ENCODE results near the gene EXOC3. TPM values are rescaled to one million over a fixed set of nuclear protein-coding genes. Genes with fewer than 3 reads are reported as not detected.

Gene EXOC3
- total and polyA plus RNA-seq, 10 of the 15 experiments (the other 5 are each of a cell fraction or from before 2014, with no cell fraction given), result 1.6 to 53.0 (median 27.9) TPM

DNA sequence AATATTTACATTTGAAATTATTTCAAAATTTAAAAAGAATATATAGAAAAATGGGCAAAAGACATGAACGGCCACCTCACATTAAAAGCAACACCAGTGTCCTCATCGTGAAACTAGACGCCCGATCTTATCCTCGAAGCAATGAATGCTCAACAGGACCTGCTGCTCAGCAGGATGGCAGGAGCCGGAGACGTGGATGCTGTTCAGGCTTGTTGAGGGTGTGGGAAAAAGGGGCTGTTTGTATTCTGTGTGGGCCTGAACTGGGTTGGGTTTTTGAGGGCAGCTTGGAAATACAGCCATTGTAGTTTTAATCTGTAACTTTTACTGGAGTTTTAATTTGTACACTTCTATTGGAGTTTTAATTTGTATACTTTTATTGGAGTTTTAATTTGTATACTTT lies 20.3 kb downstream of the EXOC3 start:
- no peak for ATAC-seq
- RAD21 ChIA-PET (ENCODE audit: unreplicated experiment), result no interaction called here
- DNase-seq (ENCODE audit: low read depth, low spot score), result no peak
- POLR2A ChIA-PET, result no interaction called here
- Histone ChIP-seq H2AFZ (ENCODE audit: control insufficient read depth, low read depth, low read length) (no peak overlapping the region), H3K4me3 (no peak overlapping the region), H3K36me3 (ENCODE audit: control insufficient read depth in 2 of 2, insufficient read depth in 2 of 2, low read length in 1 of 2) (peaks cover 26% of the 10 kb centered on the region in 2 experiments; a peak in 3 of 4 replicates), H3K27me3 (replicated peaks in 1 of 2; ENCODE audit: control insufficient read depth in 2 of 2, insufficient read depth in 2 of 2, low read length in 1 of 2) (no peaks in the 10 kb centered on the region), H3K4me2 (ENCODE audit: control insufficient read depth, insufficient read depth) (no peak overlapping the region), H3K79me2 (ENCODE audit: control insufficient read depth, insufficient read depth, low read length) (peaks cover 10% of the 10 kb centered on the region), H4K20me1 (ENCODE audit: control insufficient read depth, insufficient read depth) (no peaks in the 10 kb centered on the region), H3K9ac (ENCODE audit: control insufficient read depth, insufficient read depth, low read length) (no peak overlapping the region), H3K4me1 (ENCODE audit: control insufficient read depth, insufficient read depth, low read length) (peaks cover 6% of the 10 kb centered on the region), H3K27ac (ENCODE audit: control insufficient read depth, insufficient read depth) (no peak overlapping the region), H3K9me3 (replicated peaks; ENCODE audit: control insufficient read depth, insufficient read depth, low read length) (no peaks in the 10 kb centered on the region; the same call in 1 of the 3 replicates)
- SMC1A ChIA-PET (ENCODE audit: uncharacterized antibody, unreplicated experiment), result interaction anchor here (1.0 kb wide), 1 partner anchor 17 kb away, joined by 3 read pairs; no protein-coding TSS in a partner anchor
- CTCF ChIA-PET, result no interaction called here
- WGBS (ENCODE audit: insufficient coverage, insufficient replicate concordance, low lambda C conversion rate, missing lambda C conversion rate), result 77% methylated on average over 7 of the region's 7 CpGs
- no TSS peak for BruUV-seq (replicated peaks)
- no peak for FAIRE-seq
- intact Hi-C loops (cut with micrococcal nuclease; ENCODE audit: unreplicated experiment) (no loop called here), in situ Hi-C loops (cut with MboI) (no loop called here)
- TF ChIP-seq TARDBP (IDR thresholded peaks at IDR 0.05; ENCODE audit: borderline replicate concordance) (no peak), STAT1 (conservative IDR thresholded peaks at IDR 0.05) (no peak), POU2F2 (IDR thresholded peaks at IDR 0.05; ENCODE audit: borderline replicate concordance, low read depth, low read length) (no peak), SIN3A (IDR thresholded peaks at IDR 0.05; ENCODE audit: low read depth, low read length) (no peak), RB1 (IDR thresholded peaks at IDR 0.05; ENCODE audit: borderline replicate concordance) (no peak), SIX5 (IDR thresholded peaks at IDR 0.05; ENCODE audit: low read depth, low read length, severe bottlenecking) (no peak), SUZ12 (IDR thresholded peaks at IDR 0.05; ENCODE audit: unreplicated experiment) (no peak), ZBED1 (IDR thresholded peaks at IDR 0.05; ENCODE audit: borderline replicate concordance) (no peak), SREBF1 (IDR thresholded peaks at IDR 0.05; ENCODE audit: low read length) (no peak), ESRRA (IDR thresholded peaks at IDR 0.05; ENCODE audit: low read length) (no peak), IRF4 (IDR thresholded peaks at IDR 0.05; ENCODE audit: low read depth, low read length) (no peak)
- TF ChIP-seq, protein P1, sequence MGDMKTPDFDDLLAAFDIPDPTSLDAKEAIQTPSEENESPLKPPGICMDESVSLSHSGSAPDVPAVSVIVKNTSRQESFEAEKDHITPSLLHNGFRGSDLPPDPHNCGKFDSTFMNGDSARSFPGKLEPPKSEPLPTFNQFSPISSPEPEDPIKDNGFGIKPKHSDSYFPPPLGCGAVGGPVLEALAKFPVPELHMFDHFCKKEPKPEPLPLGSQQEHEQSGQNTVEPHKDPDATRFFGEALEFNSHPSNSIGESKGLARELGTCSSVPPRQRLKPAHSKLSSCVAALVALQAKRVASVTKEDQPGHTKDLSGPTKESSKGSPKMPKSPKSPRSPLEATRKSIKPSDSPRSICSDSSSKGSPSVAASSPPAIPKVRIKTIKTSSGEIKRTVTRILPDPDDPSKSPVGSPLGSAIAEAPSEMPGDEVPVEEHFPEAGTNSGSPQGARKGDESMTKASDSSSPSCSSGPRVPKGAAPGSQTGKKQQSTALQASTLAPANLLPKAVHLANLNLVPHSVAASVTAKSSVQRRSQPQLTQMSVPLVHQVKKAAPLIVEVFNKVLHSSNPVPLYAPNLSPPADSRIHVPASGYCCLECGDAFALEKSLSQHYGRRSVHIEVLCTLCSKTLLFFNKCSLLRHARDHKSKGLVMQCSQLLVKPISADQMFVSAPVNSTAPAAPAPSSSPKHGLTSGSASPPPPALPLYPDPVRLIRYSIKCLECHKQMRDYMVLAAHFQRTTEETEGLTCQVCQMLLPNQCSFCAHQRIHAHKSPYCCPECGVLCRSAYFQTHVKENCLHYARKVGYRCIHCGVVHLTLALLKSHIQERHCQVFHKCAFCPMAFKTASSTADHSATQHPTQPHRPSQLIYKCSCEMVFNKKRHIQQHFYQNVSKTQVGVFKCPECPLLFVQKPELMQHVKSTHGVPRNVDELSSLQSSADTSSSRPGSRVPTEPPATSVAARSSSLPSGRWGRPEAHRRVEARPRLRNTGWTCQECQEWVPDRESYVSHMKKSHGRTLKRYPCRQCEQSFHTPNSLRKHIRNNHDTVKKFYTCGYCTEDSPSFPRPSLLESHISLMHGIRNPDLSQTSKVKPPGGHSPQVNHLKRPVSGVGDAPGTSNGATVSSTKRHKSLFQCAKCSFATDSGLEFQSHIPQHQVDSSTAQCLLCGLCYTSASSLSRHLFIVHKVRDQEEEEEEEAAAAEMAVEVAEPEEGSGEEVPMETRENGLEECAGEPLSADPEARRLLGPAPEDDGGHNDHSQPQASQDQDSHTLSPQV (IDR thresholded peaks at IDR 0.05), result no peak
- TF ChIP-seq, protein P2, sequence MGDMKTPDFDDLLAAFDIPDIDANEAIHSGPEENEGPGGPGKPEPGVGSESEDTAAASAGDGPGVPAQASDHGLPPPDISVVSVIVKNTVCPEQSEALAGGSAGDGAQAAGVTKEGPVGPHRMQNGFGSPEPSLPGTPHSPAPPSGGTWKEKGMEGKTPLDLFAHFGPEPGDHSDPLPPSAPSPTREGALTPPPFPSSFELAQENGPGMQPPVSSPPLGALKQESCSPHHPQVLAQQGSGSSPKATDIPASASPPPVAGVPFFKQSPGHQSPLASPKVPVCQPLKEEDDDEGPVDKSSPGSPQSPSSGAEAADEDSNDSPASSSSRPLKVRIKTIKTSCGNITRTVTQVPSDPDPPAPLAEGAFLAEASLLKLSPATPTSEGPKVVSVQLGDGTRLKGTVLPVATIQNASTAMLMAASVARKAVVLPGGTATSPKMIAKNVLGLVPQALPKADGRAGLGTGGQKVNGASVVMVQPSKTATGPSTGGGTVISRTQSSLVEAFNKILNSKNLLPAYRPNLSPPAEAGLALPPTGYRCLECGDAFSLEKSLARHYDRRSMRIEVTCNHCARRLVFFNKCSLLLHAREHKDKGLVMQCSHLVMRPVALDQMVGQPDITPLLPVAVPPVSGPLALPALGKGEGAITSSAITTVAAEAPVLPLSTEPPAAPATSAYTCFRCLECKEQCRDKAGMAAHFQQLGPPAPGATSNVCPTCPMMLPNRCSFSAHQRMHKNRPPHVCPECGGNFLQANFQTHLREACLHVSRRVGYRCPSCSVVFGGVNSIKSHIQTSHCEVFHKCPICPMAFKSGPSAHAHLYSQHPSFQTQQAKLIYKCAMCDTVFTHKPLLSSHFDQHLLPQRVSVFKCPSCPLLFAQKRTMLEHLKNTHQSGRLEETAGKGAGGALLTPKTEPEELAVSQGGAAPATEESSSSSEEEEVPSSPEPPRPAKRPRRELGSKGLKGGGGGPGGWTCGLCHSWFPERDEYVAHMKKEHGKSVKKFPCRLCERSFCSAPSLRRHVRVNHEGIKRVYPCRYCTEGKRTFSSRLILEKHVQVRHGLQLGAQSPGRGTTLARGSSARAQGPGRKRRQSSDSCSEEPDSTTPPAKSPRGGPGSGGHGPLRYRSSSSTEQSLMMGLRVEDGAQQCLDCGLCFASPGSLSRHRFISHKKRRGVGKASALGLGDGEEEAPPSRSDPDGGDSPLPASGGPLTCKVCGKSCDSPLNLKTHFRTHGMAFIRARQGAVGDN (IDR thresholded peaks at IDR 0.05), result no peak
- TF ChIP-seq, protein P3, sequence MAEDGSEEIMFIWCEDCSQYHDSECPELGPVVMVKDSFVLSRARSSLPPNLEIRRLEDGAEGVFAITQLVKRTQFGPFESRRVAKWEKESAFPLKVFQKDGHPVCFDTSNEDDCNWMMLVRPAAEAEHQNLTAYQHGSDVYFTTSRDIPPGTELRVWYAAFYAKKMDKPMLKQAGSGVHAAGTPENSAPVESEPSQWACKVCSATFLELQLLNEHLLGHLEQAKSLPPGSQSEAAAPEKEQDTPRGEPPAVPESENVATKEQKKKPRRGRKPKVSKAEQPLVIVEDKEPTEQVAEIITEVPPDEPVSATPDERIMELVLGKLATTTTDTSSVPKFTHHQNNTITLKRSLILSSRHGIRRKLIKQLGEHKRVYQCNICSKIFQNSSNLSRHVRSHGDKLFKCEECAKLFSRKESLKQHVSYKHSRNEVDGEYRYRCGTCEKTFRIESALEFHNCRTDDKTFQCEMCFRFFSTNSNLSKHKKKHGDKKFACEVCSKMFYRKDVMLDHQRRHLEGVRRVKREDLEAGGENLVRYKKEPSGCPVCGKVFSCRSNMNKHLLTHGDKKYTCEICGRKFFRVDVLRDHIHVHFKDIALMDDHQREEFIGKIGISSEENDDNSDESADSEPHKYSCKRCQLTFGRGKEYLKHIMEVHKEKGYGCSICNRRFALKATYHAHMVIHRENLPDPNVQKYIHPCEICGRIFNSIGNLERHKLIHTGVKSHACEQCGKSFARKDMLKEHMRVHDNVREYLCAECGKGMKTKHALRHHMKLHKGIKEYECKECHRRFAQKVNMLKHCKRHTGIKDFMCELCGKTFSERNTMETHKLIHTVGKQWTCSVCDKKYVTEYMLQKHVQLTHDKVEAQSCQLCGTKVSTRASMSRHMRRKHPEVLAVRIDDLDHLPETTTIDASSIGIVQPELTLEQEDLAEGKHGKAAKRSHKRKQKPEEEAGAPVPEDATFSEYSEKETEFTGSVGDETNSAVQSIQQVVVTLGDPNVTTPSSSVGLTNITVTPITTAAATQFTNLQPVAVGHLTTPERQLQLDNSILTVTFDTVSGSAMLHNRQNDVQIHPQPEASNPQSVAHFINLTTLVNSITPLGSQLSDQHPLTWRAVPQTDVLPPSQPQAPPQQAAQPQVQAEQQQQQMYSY (CRISPR knock-in tag; IDR thresholded peaks at IDR 0.05), result no peak
